A549 (cell line): ENCODE measurements around the gene CETP.

Experiments used
- CBX2 ChIP-seq: fragments of 200-600 bp; sonication (generic); IDR thresholded peaks from 2 replicates; pipeline ENCODE4 v1.6.1; 2016; ENCODE audit warnings: low read depth, mild to moderate bottlenecking, borderline replicate concordance
- CHD2 ChIP-seq: fragments of 150-350 bp; IDR thresholded peaks from 2 replicates; pipeline ENCODE4 v1.6.1; 2014; ENCODE audit warnings: low read length; ENCODE audit not compliant: partially characterized antibody
- CTCF ChIP-seq: fragments of >200 bp; sonication (Bioruptor Twin); formaldehyde crosslinking; IDR thresholded peaks from 3 replicates; pipeline ENCODE4 v1.5.1; 2016
- EP300 ChIP-seq, 2 experiments: fragments of >200 bp; sonication (Bioruptor Twin); formaldehyde crosslinking; IDR thresholded peaks; 2 replicates in 1 of 2; 3 replicates in 1 of 2; pipeline ENCODE4 v1.6.1; 2016 to 2017
- HDAC2 ChIP-seq: fragments of 200-600 bp; sonication (generic); IDR thresholded peaks from 2 replicates; pipeline ENCODE4 v1.6.1; 2016
- HOXB5 ChIP-seq: fragments of 250-450 bp; sonication (Bioruptor Pico); IDR thresholded peaks from 2 replicates; pipeline ENCODE4 v1.5.0; 2020; ENCODE audit warnings: mild to moderate bottlenecking, moderate library complexity
- POLR2A ChIP-seq: IDR thresholded peaks from 2 replicates; pipeline ENCODE4 v1.6.1; 2012; ENCODE audit warnings: mild to moderate bottlenecking, low read length
- TP53 ChIP-seq: fragments of 250-450 bp; sonication (Bioruptor Pico); IDR thresholded peaks from 2 replicates; pipeline ENCODE4 v1.5.0; 2021; ENCODE audit warnings: mild to moderate bottlenecking, moderate library complexity

GRCh38 chr16:56988948-56989945 is 27.5 kb downstream of the CETP start, which contains the start of gene NLRC5:
- no peak for TF ChIP-seq CTCF
- no peak for TF ChIP-seq HOXB5 (CRISPR knock-in tag)
- TF ChIP-seq POLR2A = no peak
- TF ChIP-seq EP300 (IDR thresholded peaks at IDR 0.05) = no peak
- TF ChIP-seq TP53 = no peak
- no peak for TF ChIP-seq CHD2
- TF ChIP-seq CBX2 = no peak
- TF ChIP-seq HDAC2 = peak; percentile 87; the same call in 1 of the 2 replicates
